ENCODE data around the gene EIF4A2. TPM values are rescaled to one million over a fixed set of nuclear protein-coding genes. Genes with fewer than 3 reads are reported as not detected.
A peak's percentile ranks its signal among the peaks of the same experiment; 100 is the strongest.

The EIF4A2 gene
- total and polyA plus RNA-seq, 9 of the 15 experiments (the other 6 are each of a cell fraction or from before 2014, with no cell fraction given) = 307 to 754 (median 435) TPM

DNA sequence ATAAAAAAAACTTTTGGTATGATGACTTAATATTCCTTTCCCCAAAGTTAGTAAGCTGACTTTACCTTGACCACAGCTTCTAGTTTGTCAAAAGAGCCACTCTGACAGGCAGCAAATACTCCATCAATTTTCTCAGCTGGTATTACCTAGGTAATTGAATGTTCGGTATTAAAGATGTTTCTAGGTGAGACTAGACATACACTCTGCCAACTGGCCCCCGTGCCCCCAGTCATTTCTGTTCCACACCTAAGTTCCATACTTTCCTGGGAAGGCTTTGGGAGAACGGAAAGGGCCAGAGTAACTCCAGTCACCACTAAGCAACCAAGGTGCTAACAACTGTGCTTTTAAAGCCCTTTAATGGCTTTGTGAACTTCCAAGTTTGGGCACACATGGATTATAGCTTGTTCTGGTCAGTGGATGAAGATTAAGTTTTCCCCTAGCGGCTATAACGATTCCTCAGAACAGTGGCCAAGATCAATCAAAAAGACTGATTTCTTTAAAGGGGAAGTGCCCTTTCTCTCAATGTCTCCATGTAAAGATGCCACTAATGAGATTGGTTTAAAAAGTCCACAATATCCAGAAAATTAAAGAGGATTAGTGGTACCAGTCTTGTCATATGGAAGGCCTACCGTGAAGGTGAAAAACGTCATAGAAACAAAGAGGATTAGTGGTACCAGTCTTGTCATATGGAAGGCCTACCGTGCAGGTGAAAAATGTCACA, 7.0 kb downstream of the EIF4A2 start (continued):
- TF ChIP-seq, protein P1, sequence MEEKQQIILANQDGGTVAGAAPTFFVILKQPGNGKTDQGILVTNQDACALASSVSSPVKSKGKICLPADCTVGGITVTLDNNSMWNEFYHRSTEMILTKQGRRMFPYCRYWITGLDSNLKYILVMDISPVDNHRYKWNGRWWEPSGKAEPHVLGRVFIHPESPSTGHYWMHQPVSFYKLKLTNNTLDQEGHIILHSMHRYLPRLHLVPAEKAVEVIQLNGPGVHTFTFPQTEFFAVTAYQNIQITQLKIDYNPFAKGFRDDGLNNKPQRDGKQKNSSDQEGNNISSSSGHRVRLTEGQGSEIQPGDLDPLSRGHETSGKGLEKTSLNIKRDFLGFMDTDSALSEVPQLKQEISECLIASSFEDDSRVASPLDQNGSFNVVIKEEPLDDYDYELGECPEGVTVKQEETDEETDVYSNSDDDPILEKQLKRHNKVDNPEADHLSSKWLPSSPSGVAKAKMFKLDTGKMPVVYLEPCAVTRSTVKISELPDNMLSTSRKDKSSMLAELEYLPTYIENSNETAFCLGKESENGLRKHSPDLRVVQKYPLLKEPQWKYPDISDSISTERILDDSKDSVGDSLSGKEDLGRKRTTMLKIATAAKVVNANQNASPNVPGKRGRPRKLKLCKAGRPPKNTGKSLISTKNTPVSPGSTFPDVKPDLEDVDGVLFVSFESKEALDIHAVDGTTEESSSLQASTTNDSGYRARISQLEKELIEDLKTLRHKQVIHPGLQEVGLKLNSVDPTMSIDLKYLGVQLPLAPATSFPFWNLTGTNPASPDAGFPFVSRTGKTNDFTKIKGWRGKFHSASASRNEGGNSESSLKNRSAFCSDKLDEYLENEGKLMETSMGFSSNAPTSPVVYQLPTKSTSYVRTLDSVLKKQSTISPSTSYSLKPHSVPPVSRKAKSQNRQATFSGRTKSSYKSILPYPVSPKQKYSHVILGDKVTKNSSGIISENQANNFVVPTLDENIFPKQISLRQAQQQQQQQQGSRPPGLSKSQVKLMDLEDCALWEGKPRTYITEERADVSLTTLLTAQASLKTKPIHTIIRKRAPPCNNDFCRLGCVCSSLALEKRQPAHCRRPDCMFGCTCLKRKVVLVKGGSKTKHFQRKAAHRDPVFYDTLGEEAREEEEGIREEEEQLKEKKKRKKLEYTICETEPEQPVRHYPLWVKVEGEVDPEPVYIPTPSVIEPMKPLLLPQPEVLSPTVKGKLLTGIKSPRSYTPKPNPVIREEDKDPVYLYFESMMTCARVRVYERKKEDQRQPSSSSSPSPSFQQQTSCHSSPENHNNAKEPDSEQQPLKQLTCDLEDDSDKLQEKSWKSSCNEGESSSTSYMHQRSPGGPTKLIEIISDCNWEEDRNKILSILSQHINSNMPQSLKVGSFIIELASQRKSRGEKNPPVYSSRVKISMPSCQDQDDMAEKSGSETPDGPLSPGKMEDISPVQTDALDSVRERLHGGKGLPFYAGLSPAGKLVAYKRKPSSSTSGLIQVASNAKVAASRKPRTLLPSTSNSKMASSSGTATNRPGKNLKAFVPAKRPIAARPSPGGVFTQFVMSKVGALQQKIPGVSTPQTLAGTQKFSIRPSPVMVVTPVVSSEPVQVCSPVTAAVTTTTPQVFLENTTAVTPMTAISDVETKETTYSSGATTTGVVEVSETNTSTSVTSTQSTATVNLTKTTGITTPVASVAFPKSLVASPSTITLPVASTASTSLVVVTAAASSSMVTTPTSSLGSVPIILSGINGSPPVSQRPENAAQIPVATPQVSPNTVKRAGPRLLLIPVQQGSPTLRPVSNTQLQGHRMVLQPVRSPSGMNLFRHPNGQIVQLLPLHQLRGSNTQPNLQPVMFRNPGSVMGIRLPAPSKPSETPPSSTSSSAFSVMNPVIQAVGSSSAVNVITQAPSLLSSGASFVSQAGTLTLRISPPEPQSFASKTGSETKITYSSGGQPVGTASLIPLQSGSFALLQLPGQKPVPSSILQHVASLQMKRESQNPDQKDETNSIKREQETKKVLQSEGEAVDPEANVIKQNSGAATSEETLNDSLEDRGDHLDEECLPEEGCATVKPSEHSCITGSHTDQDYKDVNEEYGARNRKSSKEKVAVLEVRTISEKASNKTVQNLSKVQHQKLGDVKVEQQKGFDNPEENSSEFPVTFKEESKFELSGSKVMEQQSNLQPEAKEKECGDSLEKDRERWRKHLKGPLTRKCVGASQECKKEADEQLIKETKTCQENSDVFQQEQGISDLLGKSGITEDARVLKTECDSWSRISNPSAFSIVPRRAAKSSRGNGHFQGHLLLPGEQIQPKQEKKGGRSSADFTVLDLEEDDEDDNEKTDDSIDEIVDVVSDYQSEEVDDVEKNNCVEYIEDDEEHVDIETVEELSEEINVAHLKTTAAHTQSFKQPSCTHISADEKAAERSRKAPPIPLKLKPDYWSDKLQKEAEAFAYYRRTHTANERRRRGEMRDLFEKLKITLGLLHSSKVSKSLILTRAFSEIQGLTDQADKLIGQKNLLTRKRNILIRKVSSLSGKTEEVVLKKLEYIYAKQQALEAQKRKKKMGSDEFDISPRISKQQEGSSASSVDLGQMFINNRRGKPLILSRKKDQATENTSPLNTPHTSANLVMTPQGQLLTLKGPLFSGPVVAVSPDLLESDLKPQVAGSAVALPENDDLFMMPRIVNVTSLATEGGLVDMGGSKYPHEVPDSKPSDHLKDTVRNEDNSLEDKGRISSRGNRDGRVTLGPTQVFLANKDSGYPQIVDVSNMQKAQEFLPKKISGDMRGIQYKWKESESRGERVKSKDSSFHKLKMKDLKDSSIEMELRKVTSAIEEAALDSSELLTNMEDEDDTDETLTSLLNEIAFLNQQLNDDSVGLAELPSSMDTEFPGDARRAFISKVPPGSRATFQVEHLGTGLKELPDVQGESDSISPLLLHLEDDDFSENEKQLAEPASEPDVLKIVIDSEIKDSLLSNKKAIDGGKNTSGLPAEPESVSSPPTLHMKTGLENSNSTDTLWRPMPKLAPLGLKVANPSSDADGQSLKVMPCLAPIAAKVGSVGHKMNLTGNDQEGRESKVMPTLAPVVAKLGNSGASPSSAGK (IDR thresholded peaks at IDR 0.05) = no peak
- TF ChIP-seq RNF2 (IDR thresholded peaks at IDR 0.05) (no peak), RBM39 (optimal IDR thresholded peaks at IDR 0.05; ENCODE audit: low read depth, low read length) (no peak), STAG1 (CRISPR knock-in tag; IDR thresholded peaks at IDR 0.05; ENCODE audit: borderline replicate concordance) (no peak), PCBP1 (IDR thresholded peaks at IDR 0.05; ENCODE audit: low read depth, low read length, poor library complexity, severe bottlenecking) (no peak), ZBED1 (IDR thresholded peaks at IDR 0.05) (peak; percentile 60; the same call in 1 of the 2 replicates), SMAD1 (IDR thresholded peaks at IDR 0.05; ENCODE audit: low read depth, low read length, partially characterized antibody) (no peak), ZNF668 (CRISPR knock-in tag; IDR thresholded peaks at IDR 0.05) (no peak), HDAC3 (IDR thresholded peaks at IDR 0.05; ENCODE audit: borderline replicate concordance, partially characterized antibody) (no peak), ZKSCAN1 (IDR thresholded peaks at IDR 0.05; ENCODE audit: low read depth, low read length) (no peak), CBFB (CRISPR knock-in tag; IDR thresholded peaks at IDR 0.05) (no peak), RBFOX2 (IDR thresholded peaks at IDR 0.05; ENCODE audit: low read depth, low read length) (no peak; the same call in 1 of the 2 replicates), SNIP1 (IDR thresholded peaks at IDR 0.05; ENCODE audit: low read depth) (no peak), XRCC4 (IDR thresholded peaks at IDR 0.05; ENCODE audit: extremely low read depth, insufficient read depth, insufficient read length) (no peak), MAZ (CRISPR knock-in tag; conservative IDR thresholded peaks at IDR 0.05 in 1 of 2, IDR thresholded peaks at IDR 0.05 in 1 of 2) (peak in 1 of 2 experiments; percentile 44; a peak in 2 of 4 replicates)
- TF ChIP-seq, protein P2, sequence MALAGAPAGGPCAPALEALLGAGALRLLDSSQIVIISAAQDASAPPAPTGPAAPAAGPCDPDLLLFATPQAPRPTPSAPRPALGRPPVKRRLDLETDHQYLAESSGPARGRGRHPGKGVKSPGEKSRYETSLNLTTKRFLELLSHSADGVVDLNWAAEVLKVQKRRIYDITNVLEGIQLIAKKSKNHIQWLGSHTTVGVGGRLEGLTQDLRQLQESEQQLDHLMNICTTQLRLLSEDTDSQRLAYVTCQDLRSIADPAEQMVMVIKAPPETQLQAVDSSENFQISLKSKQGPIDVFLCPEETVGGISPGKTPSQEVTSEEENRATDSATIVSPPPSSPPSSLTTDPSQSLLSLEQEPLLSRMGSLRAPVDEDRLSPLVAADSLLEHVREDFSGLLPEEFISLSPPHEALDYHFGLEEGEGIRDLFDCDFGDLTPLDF (CRISPR knock-in tag; IDR thresholded peaks at IDR 0.05) = peak; percentile 75

Measured in K562 (cell line).